Heart right ventricle (tissue), 16 donors: ENCODE data around the gene GNAT1. TPM values are rescaled to one million over a fixed set of nuclear protein-coding genes. Genes with fewer than 3 reads are reported as not detected.

Experiments
- ATAC-seq, 8 donors: fragments of 200-7000 bp; cut with Tn5 transposase; one replicate each; pipeline ENCODE4 v1.9.1; 2020; ENCODE audit warnings: mild to moderate bottlenecking in 8 of 8, moderate library complexity in 8 of 8, moderate number of reproducible peaks in 1 of 8
- DNase-seq, 2 donors: peaks; one replicate each; pipeline ENCODE4 v3.0.0-alpha.2; 2020
- H3K27ac ChIP-seq, 10 donors: fragments of 200-600 bp; sonication (generic) in 2 of 10; one replicate each; pipeline versions ENCODE4 v1.5.0 to v1.8.0; 2020 to 2022; ENCODE audit warnings: mild to moderate bottlenecking in 3 of 10
- H3K27me3 ChIP-seq, 7 donors: fragments of 200-600 bp; one replicate each; pipeline ENCODE4 v1.8.0; 2021 to 2022; ENCODE audit warnings: mild to moderate bottlenecking in 2 of 7
- H3K36me3 ChIP-seq, 9 donors: fragments of 200-600 bp; sonication (generic) in 1 of 9; one replicate each; pipeline versions ENCODE4 v1.5.0 to v1.8.0; 2020 to 2022; ENCODE audit warnings: mild to moderate bottlenecking in 2 of 9
- H3K4me1 ChIP-seq, 9 donors: fragments of 200-600 bp; sonication (generic) in 1 of 9; one replicate each; pipeline versions ENCODE4 v1.5.0 to v1.8.0; 2020 to 2022; ENCODE audit warnings: mild to moderate bottlenecking in 4 of 9
- H3K4me3 ChIP-seq, 10 donors: fragments of 200-600 bp; sonication (generic) in 2 of 10; one replicate each; pipeline versions ENCODE4 v1.5.0 to v1.8.0; 2020 to 2022; ENCODE audit warnings: mild to moderate bottlenecking in 7 of 10, moderate library complexity in 2 of 10
- H3K9me3 ChIP-seq, 11 donors: fragments of 200-600 bp in 10 of 11; sonication (generic) in 2 of 11; one replicate each; pipeline versions ENCODE4 v1.5.0 to v1.8.0; 2013 to 2022; ENCODE audit warnings: mild to moderate bottlenecking in 2 of 11, control low read depth in 1 of 11, moderate library complexity in 1 of 11
- WGBS, 2 donors: extraction: QIAGEN DNeasy Blood & Tissue Kit; methylation state at CpG; one replicate each; pipeline ENCODE4 v1.1.7; 2013; ENCODE audit warnings: inconsistent platforms in 1 of 2; 5-methylcytosine and 5-hydroxymethylcytosine counted together
- intact Hi-C, 10 donors: fragments of 100-400 bp; cut with DNase I; formaldehyde crosslinking; loops; one replicate each; pipeline versions ENCODE4 v1.11.1 to v1.14.2; 2022
- polyA plus RNA-seq, 2 donors: library from polyadenylated mRNA; stranded (reverse); fragments of 200-250 nt; gene quantifications; one replicate each; pipeline ENCODE4 v1.2.3, GENCODE V29; 2013
- total RNA-seq, 10 donors: library from RNA; stranded (reverse); fragmentation: NEBNext Ultra II Directional in 3 of 10; extraction: Animal tissue kit (Norgen Biotek cat#: 25700) in 3 of 10; gene quantifications; one replicate each; pipeline versions ENCODE4 v1.2.1 to v1.2.4, GENCODE V29; 2021 to 2023
- TF ChIP-seq, protein P1 (sequence below), 9 donors: fragments of 200-600 bp; sonication (generic) in 2 of 9; IDR thresholded peaks; one replicate each; pipeline versions ENCODE4 v1.5.0 to v1.8.0; 2021 to 2022; ENCODE audit warnings: antibody characterized with exemption in 9 of 9, mild to moderate bottlenecking in 5 of 9, moderate library complexity in 1 of 9
- donor health status: Arrhythmogenic right ventricular cardiomyopathy.
- donor health status: ischemic (EF 13 %, LVEDD 7.1; RV severe dilation, severe dysfunction).
- donor health status: healthy with polysubstance abuse.
- donor health status: DM: no; HTN: yes; CAD: no.
- donor health status: DM: no; HTN: no; CAD: no.
- donor health status: ischemic (EF 25% LVEDD 6.9; RV normal size, moderate dysfunction).
- donor health status: ischemic (EF 25% LVEDD 5.7; RV mildly dilated, moderate dysfunction).
- donor health status: healthy.
- donor health status: DM: yes; HTN: yes; CAD: no.
- donor health status: Ischemic cardiomyopathy.
- donor health status: ischemic (EF 35%, LVEDD 5.7; RV mildly dilated, moderate dysfunction).
- donor health status: nonischemic (EF 11% LVEDD 7.7; RV severe dilation, severe dysfunction).
- donor health status: DM: yes; HTN: yes; CAD: no.
- donor health status: PGD.
- donor health status: ischemic (EF 29% LVEDD 5.4; RV normal size, mild dysfunction).
- donor health status: nonischemic (EF 23%, LVEDD 6.1; RV moderate dilation, normal function).

GNAT1 gene
- total and polyA plus RNA-seq, 12 donors: not detected

DNA sequence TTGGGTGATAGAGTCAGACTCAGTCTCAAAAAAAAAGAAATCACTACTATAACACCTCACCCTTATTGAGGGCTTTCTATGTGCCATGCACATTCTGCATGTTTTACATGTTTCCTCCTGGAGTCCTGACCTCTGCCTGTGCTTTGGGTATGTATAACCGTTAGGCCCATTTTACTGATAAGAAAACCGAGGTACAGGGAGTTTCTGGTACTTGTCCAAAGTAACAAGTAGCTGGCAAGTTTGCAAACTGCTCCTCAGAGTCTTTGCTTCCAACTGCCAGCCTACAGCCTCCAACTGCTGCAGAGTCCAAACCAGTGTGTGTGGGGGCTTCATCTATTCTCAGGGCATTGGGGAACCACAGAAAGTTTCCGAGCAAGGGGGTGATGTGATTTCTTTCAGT, 40.9 kb downstream of the GNAT1 start:
- Histone ChIP-seq H3K4me1 (peaks cover 4 to 56% (median 19%) of the 10 kb centered on the region in 9 donors), H3K27me3 (no peaks in the 10 kb centered on the region), H3K27ac (no peak overlapping the region), H3K36me3 (no peaks in the 10 kb centered on the region), H3K9me3 (no peaks in the 10 kb centered on the region), H3K4me3 (no peak overlapping the region)
- TF ChIP-seq, protein P1, sequence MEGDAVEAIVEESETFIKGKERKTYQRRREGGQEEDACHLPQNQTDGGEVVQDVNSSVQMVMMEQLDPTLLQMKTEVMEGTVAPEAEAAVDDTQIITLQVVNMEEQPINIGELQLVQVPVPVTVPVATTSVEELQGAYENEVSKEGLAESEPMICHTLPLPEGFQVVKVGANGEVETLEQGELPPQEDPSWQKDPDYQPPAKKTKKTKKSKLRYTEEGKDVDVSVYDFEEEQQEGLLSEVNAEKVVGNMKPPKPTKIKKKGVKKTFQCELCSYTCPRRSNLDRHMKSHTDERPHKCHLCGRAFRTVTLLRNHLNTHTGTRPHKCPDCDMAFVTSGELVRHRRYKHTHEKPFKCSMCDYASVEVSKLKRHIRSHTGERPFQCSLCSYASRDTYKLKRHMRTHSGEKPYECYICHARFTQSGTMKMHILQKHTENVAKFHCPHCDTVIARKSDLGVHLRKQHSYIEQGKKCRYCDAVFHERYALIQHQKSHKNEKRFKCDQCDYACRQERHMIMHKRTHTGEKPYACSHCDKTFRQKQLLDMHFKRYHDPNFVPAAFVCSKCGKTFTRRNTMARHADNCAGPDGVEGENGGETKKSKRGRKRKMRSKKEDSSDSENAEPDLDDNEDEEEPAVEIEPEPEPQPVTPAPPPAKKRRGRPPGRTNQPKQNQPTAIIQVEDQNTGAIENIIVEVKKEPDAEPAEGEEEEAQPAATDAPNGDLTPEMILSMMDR (IDR thresholded peaks at IDR 0.05): no peak
- no peak for DNase-seq
- no peak for ATAC-seq
- WGBS, 2 donors: 72 to 74% methylated on average over 3 of the region's 3 CpGs
- intact Hi-C loops: no loop called here

DNA sequence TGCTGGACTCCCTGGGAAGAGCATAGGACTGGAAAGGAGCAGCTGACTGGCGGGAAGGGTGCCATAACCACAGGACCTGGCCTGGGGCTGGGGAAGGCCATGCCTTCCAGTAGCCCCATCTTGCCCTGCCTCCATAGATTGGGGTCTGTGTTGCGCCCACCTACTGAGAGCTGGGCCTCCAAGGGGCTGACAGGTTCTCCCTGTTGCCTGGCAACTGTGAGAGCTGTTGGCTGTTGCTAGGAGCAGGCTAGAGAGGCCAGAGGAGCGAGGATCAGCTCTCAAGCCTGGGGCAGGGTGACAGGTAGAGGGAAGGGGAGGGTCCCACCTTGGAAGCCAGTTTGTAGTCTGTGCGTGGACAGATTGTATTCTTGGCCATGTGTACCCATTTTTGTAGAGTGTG, 41.8 kb downstream of the GNAT1 start:
- ATAC-seq: no peak
- H3K4me3 ChIP-seq: no peak overlapping the region
- H3K27ac ChIP-seq: no peak overlapping the region
- WGBS, 2 donors: 64 to 91% methylated on average over 4 of the region's 4 CpGs
- intact Hi-C loops: no loop called here
- H3K36me3 ChIP-seq: peaks cover 0 to 2% (median 0%) of the 10 kb centered on the region in 9 donors
- TF ChIP-seq, protein P1 (IDR thresholded peaks at IDR 0.05): no peak
- H3K27me3 ChIP-seq: no peaks in the 10 kb centered on the region
- no peaks in the 10 kb centered on the region for H3K9me3 ChIP-seq
- peaks cover 1 to 51% (median 18%) of the 10 kb centered on the region in 9 donors for H3K4me1 ChIP-seq
- no peak for DNase-seq

DNA sequence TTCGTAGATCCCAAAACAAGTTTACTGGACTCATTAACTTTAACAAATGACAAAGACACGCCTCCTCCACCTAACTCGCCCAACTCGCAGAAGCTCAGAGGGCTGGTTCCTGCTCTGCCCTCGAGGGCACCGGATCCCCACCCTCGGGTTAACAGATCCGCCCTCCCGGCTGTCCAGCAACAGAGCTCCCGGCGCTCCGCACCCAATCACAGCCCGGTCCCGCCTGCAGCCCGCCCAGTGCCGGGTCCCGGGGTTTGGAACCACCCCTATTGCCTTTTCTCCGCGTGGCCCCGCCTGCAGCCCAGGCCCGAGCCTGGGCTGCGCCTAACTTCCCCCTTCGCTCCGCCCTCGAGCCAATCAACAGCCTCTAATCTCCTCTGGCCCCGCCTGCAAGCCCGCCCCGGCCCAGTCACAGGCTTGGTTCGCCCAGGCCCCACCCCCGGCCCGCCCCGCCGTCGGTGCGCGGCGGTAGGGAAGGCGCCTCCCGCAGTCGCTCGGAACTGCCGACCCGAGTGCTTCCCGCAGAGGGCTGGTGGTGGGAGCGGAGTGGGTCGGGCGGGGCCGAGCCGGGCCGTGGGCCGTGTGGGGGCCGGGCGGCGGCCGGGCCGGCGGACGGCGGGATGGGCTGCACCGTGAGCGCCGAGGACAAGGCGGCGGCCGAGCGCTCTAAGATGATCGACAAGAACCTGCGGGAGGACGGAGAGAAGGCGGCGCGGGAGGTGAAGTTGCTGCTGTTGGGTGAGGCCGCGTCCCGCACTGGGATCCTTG, 44.5 kb downstream of the GNAT1 start, which contains the start of gene GNAI2:
GNAI2 (plus strand) TSS at position 489 of the 768 bp plus-strand sequence; CDS start at position 621, 132 bp downstream.
- TF ChIP-seq, protein P1 (IDR thresholded peaks at IDR 0.05): no peak
- intact Hi-C loops: loop anchor here in 1 of 10 donors (5.0 kb wide), 1 partner anchor 86 kb away; the partner anchor contains the start of gene HYAL2
- H3K27ac ChIP-seq: peak within 1 kb of the TSS; percentile 86 to 100 (median 94)
- H3K4me3 ChIP-seq: peak within 1 kb of the TSS; percentile 67 to 98 (median 90)
- ATAC-seq (peak; percentile 91 to 95 (median 92)), DNase-seq (peak; percentile 98 to 99)
- H3K4me1 ChIP-seq: peaks cover 20 to 51% (median 40%) of the 10 kb centered on the region in 9 donors
- H3K9me3 ChIP-seq: no peaks in the 10 kb centered on the region
- 1% methylated on average over 68 to 75 of the region's 75 CpGs for whole genome bisulfite sequencing, 2 donors
- H3K27me3 ChIP-seq: no peaks in the 10 kb centered on the region
- peaks cover 0 to 22% (median 0%) of the 10 kb centered on the region in 9 donors for H3K36me3 ChIP-seq

DNA sequence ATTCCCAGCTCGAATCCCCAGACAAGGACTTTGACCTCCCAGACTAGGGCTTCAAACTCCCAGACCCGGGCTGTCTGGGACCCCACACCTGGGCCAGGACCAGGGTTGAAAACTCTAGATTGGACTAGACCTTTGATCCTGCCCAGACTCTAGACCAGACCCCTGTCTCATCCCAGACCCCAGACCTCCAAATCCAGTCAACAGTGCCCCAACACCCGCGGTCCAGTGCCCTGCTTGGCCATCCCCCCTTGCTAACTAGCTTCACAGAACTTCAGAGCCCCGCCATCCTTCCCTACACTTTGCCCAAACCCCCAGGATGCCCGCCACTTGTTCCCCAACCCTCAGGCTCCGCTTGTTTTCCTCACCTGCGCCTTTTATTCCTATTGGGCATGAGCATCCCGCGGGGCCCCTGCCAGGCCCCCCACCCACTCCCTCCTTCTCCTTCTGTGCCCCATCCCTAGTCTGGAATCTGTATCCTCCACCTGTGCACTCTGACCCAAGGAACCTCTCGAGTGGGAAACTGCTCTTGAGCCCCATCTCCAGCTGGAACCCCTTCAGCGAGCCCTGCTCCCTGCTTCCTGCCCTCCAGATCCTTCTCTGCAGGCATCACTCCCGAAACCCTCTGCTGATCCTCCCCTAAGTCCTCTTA, 45.2 kb downstream of the GNAT1 start:
- WGBS, 2 donors: 1% methylated on average over 13 of the region's 13 CpGs
- Histone ChIP-seq H3K27me3 (no peaks in the 10 kb centered on the region), H3K9me3 (no peaks in the 10 kb centered on the region), H3K36me3 (peaks cover 0 to 26% (median 0%) of the 10 kb centered on the region in 9 donors), H3K4me3 (peak overlapping the region; percentile 67 to 98 (median 90)), H3K27ac (peak overlapping the region; percentile 86 to 100 (median 94)), H3K4me1 (peaks cover 27 to 58% (median 47%) of the 10 kb centered on the region in 9 donors)
- ATAC-seq (no peak), DNase-seq (no peak)
- intact Hi-C loops: loop anchor here in 1 of 10 donors (5.0 kb wide), 1 partner anchor 86 kb away; the partner anchor contains the start of gene HYAL2
- TF ChIP-seq, protein P1 (IDR thresholded peaks at IDR 0.05): no peak
